GM12878 (cell line): ENCODE data around the gene DCTN5. TPM values are rescaled to one million over a fixed set of nuclear protein-coding genes. Genes with fewer than 3 reads are reported as not detected.

ENCODE experiments used
- ATAC-seq: fragments of 200-7000 bp; cut with Tn5 transposase; 3 replicates; pipeline ENCODE4 v1.9.1; 2020; ENCODE audit warnings: mild to moderate bottlenecking, moderate library complexity
- BruUV-seq: library from RNA; stranded (reverse); fragments of 400-500 nt; replicated peaks from 2 replicates; lab custom pipeline; 2021; lab: Mats Ljungman, UMichigan
- CTCF ChIA-PET: fragments of 300-600 bp; sonication (Branson Sonifier 250); formaldehyde crosslinking; extraction: SDS; loops from one replicate; lab custom pipeline; 2021; ENCODE audit warnings: inconsistent platforms; lab: Yijun Ruan, JAX
- POLR2A ChIA-PET: fragments of 350-600 bp; formaldehyde crosslinking; extraction: SDS; loops from one replicate; lab custom pipeline; 2021; ENCODE audit warnings: inconsistent platforms; lab: Charles Lee
- RAD21 ChIA-PET: fragments of 300-600 bp; sonication (Branson Sonifier 250); formaldehyde crosslinking; loops from one replicate; lab custom pipeline; 2023; ENCODE audit warnings: antibody characterized with exemption; ENCODE audit not compliant: unreplicated experiment; lab: Charles Lee
- SMC1A ChIA-PET: fragments of 300-600 bp; sonication (Branson Sonifier 250); formaldehyde crosslinking; loops from one replicate; lab custom pipeline; 2023; ENCODE audit not compliant: unreplicated experiment, uncharacterized antibody; lab: Charles Lee
- DNase-seq: peaks from one replicate; pipeline ENCODE4 v3.0.0-alpha.2; 2011; ENCODE audit warnings: low read depth, low spot score
- FAIRE-seq: peaks from 3 replicates; lab custom pipeline; 2011; peaks lifted over from hg19 to GRCh38; lab: Jason Lieb, UNC
- H2AFZ ChIP-seq: 2 replicates; pipeline ENCODE4 v1.6.0; 2011; ENCODE audit warnings: low read depth, low read length, control low read depth; ENCODE audit not compliant: control insufficient read depth
- H3K27ac ChIP-seq: 2 replicates; pipeline ENCODE4 v1.5.1; 2011; ENCODE audit warnings: control low read depth; ENCODE audit not compliant: control insufficient read depth, insufficient read depth
- H3K27me3 ChIP-seq, 2 experiments: replicated peaks in 1 of 2; 2 replicates each; pipeline versions ENCODE4 v1.6.0 to v1.6.1; 2011; ENCODE audit warnings: low read length in 1 of 2; ENCODE audit not compliant: control insufficient read depth in 2 of 2, insufficient read depth in 2 of 2
- H3K36me3 ChIP-seq, 2 experiments: 2 replicates each; pipeline ENCODE4 v1.5.1; 2011; ENCODE audit warnings: low read length in 1 of 2; ENCODE audit not compliant: control insufficient read depth in 2 of 2, insufficient read depth in 2 of 2
- H3K4me1 ChIP-seq: 2 replicates; pipeline ENCODE4 v1.6.1; 2011; ENCODE audit warnings: mild to moderate bottlenecking, low read length, moderate library complexity, mixed read lengths; ENCODE audit not compliant: control insufficient read depth, insufficient read depth
- H3K4me2 ChIP-seq: 2 replicates; pipeline ENCODE4 v1.6.0; 2011; ENCODE audit warnings: control low read depth; ENCODE audit not compliant: control insufficient read depth, insufficient read depth
- H3K4me3 ChIP-seq: fragments of 200-600 bp; sonication (generic); 2 replicates; pipeline ENCODE4 v1.5.1; 2016
- H3K79me2 ChIP-seq: 2 replicates; pipeline ENCODE4 v1.6.0; 2011; ENCODE audit warnings: low read length; ENCODE audit not compliant: control insufficient read depth, insufficient read depth
- H3K9ac ChIP-seq: 2 replicates; pipeline ENCODE4 v1.8.0; 2011; ENCODE audit warnings: low read length, control low read depth, mixed read lengths; ENCODE audit not compliant: control insufficient read depth, insufficient read depth
- H3K9me3 ChIP-seq: replicated peaks from 3 replicates; pipeline ENCODE4 v1.5.1; 2011; ENCODE audit warnings: mild to moderate bottlenecking, low read length; ENCODE audit not compliant: control insufficient read depth, insufficient read depth
- H4K20me1 ChIP-seq: 2 replicates; pipeline ENCODE4 v1.6.0; 2011; ENCODE audit not compliant: control insufficient read depth, insufficient read depth
- ELK1 ChIP-seq: IDR thresholded peaks from 2 replicates; pipeline ENCODE4 v1.6.1; 2012; ENCODE audit warnings: low read depth, low read length, improper control_type of control experiment
- NRF1 ChIP-seq: conservative IDR thresholded peaks from 2 replicates; pipeline ENCODE4 v1.6.1; 2011; ENCODE audit warnings: mild to moderate bottlenecking, low read depth, low read length, improper control_type of control experiment
- WGBS: methylation state at CpG from one replicate; pipeline ENCODE4 v1.1.6; 2016; ENCODE audit warnings: low lambda C conversion rate; ENCODE audit not compliant: insufficient replicate concordance, insufficient coverage; ENCODE audit errors: missing lambda C conversion rate; 5-methylcytosine and 5-hydroxymethylcytosine counted together
- in situ Hi-C: fragments of 300-500 bp; cut with MboI; formaldehyde crosslinking; loops from 9 replicates; pipeline ENCODE4 v1.14.3; 2018; ENCODE audit warnings: mixed read lengths
- intact Hi-C: fragments of 100-400 bp; cut with micrococcal nuclease; formaldehyde crosslinking; loops from one replicate; pipeline ENCODE4 v1.14.2; 2022; ENCODE audit not compliant: unreplicated experiment
- polyA plus RNA-seq, 11 experiments: library from polyadenylated mRNA; depleted of rRNA in 4 of 11; unstranded in 6 of 11; stranded (reverse) in 5 of 11; fragments of >200 nt; fragmentation: Nextera tagmentation in 4 of 11; fragmentation: Illumina TruSeq in 1 of 11; extraction: Ambion mirVana in 4 of 11; extraction: Trizol in 1 of 11; gene quantifications; 1 replicate in 1 of 11; 2 replicates in 10 of 11; pipeline versions ENCODE4 v1.2.1 to v1.2.3, GENCODE V29; 2011 to 2016; ENCODE audit warnings: inconsistent platforms in 2 of 11, missing spikeins in 2 of 11, low read depth in 1 of 11
- total RNA-seq, 4 experiments: library from RNA; depleted of rRNA in 3 of 4; stranded (reverse); fragments of >200 nt in 3 of 4; fragmentation: Illumina TruSeq in 1 of 4; extraction: Trizol in 1 of 4; gene quantifications; 2 replicates each; pipeline versions ENCODE4 v1.2.1 to v1.2.3, GENCODE V29; 2013 to 2021
- TF ChIP-seq, protein P1 (sequence below): fragments of 450-650 bp; IDR thresholded peaks from 2 replicates; pipeline ENCODE4 v1.6.1; 2017; ENCODE audit warnings: mild to moderate bottlenecking, low read depth, inconsistent platforms; ENCODE audit not compliant: poor library complexity, severe bottlenecking

DCTN5 gene
- total and polyA plus RNA-seq, 10 of the 15 experiments (the other 5 are each of a cell fraction or from before 2014, with no cell fraction given), result 49.1 to 153 (median 81.4) TPM

GRCh38 chr16:23724785-23725131 is 83.5 kb downstream of the DCTN5 start:
- H3K9me3 ChIP-seq, result no peaks in the 10 kb centered on the region; the same call in 1 of the 3 replicates
- no peaks in the 10 kb centered on the region for H3K4me1 ChIP-seq
- no peak overlapping the region for H3K4me2 ChIP-seq
- ChIA-PET POLR2A (no interaction called here), CTCF (interaction anchor here (1.1 to 1.4 kb wide), 2 partner anchors 70 to 528 kb away, joined by 3 to 4 read pairs; no protein-coding TSS in a partner anchor), SMC1A (no interaction called here), RAD21 (no interaction called here)
- H3K27ac ChIP-seq, result no peak overlapping the region
- TF ChIP-seq, protein P1, sequence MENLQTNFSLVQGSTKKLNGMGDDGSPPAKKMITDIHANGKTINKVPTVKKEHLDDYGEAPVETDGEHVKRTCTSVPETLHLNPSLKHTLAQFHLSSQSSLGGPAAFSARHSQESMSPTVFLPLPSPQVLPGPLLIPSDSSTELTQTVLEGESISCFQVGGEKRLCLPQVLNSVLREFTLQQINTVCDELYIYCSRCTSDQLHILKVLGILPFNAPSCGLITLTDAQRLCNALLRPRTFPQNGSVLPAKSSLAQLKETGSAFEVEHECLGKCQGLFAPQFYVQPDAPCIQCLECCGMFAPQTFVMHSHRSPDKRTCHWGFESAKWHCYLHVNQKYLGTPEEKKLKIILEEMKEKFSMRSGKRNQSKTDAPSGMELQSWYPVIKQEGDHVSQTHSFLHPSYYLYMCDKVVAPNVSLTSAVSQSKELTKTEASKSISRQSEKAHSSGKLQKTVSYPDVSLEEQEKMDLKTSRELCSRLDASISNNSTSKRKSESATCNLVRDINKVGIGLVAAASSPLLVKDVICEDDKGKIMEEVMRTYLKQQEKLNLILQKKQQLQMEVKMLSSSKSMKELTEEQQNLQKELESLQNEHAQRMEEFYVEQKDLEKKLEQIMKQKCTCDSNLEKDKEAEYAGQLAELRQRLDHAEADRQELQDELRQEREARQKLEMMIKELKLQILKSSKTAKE, result no peak
- TF ChIP-seq ELK1 (no peak), NRF1 (no peak)
- no peaks in the 10 kb centered on the region for H3K79me2 ChIP-seq
- DNase-seq, result no peak
- in situ Hi-C loops, result no loop called here
- intact Hi-C loops, result loop anchor here (5.0 kb wide), 1 partner anchor 167 kb away; the partner anchor contains the start of genes EARS2 and UBFD1
- H2AFZ ChIP-seq, result no peak overlapping the region
- BruUV-seq, result no TSS peak
- H3K9ac ChIP-seq, result no peak overlapping the region
- 6% methylated on average over 3 of the region's 3 CpGs for WGBS
- no peaks in the 10 kb centered on the region for H3K36me3 ChIP-seq
- ATAC-seq, result no peak
- no peaks in the 10 kb centered on the region; a peak in 1 of 4 replicates for H3K27me3 ChIP-seq
- H4K20me1 ChIP-seq, result no peaks in the 10 kb centered on the region
- no peak overlapping the region for H3K4me3 ChIP-seq
- FAIRE-seq, result no peak
